ENCODE data around the gene ACOT4.
"Not testable (repeated sequence)": the region's sequence is repeated elsewhere in the genome, so short reads cannot be mapped to it uniquely, and the experiment has no call there.

The ACOT4 gene

GRCh38 chr14:73636355-73636754 is 44.7 kb downstream of the ACOT4 start:
- not testable (repeated sequence) for H3K9me3 Mint-ChIP-seq (ENCODE audit: low read depth); H3K27me3 Mint-ChIP-seq; H3K27ac Mint-ChIP-seq; H3K4me3 Mint-ChIP-seq; H3K36me3 Mint-ChIP-seq
- H3K4me1 Mint-ChIP-seq (ENCODE audit: low read depth) = peaks cover 11% of the 10 kb centered on the region

DNA sequence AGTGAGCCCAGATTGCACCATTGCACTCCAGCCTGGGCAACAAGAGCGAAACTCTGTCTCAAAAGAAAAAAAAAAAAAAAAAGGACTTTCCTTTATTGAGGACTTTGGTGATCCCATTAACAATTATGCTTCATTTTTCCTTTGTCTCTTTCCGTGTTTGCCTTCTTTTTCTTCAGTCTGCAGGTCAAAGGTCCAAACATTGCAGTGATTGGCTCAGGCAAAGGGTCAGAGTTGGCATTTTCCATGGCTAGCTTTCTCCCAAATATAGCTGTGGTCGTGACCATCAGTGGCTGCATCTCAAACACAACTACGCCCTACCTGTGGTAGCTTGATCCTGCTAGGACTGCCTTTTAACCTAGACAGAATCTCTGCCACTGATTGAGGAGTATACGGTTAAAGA is 46.2 kb downstream of the ACOT4 start:
- Mint-ChIP-seq H3K9me3 (ENCODE audit: low read depth) (no peaks in the 10 kb centered on the region), H3K27ac (no peak overlapping the region), H3K4me3 (no peak overlapping the region), H3K27me3 (peaks cover 3% of the 10 kb centered on the region), H3K4me1 (ENCODE audit: low read depth) (peaks cover 11% of the 10 kb centered on the region), H3K36me3 (no peaks in the 10 kb centered on the region)

GRCh38 chr14:73640796-73641365 is 49.2 kb downstream of the ACOT4 start:
- Mint-ChIP-seq H3K4me1 (ENCODE audit: low read depth) (peaks cover 21% of the 10 kb centered on the region), H3K36me3 (no peaks in the 10 kb centered on the region), H3K4me3 (no peak overlapping the region), H3K9me3 (ENCODE audit: low read depth) (no peaks in the 10 kb centered on the region), H3K27me3 (no peaks in the 10 kb centered on the region), H3K27ac (no peak overlapping the region)

DNA sequence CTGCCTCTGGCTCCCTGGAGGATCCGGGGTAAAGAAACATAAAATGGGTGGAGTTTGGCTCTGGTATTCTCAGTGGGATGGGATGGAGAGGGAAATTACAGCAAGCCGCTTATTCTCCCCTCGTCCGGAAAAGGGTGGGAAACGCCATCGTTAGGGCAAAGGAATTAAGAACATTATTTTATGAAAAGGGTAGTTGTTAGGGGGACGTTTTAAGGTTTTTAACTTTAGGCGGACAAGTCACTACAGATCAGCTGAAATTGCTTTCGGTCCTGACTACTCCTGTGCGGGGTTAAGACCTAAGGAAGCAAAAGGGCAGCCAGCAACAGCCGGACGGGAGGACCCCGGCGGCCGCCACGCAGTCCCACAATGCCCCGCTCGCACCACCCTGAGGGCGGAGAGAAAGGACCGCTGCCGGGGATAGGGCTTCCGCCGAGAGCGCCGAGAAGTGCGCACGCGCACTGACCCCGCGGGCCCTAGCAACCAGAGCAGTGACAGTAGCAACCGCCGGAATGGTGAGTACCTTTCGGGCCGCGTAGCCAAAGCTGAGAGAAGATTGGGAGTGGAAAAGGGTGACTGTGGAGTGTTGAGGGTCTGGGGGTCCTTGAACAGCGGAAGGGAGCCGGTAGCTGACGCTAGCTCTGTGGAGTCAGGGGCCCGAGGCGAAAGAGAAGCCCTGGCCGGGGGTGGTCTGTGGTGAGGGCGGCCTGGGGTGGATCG is 53.0 kb downstream of the ACOT4 start, which contains the start of gene DNAL1:
Gene DNAL1, plus strand, starts transcription at position 456 of the 717 bp plus-strand sequence. Its CDS starts 54 bp downstream, at position 510.
- H3K4me3 Mint-ChIP-seq = peak within 1 kb of the TSS; percentile 99
- no peaks in the 10 kb centered on the region for H3K27me3 Mint-ChIP-seq
- H3K36me3 Mint-ChIP-seq = no peaks in the 10 kb centered on the region
- peak within 1 kb of the TSS; percentile 91 for H3K27ac Mint-ChIP-seq
- no peaks in the 10 kb centered on the region for H3K9me3 Mint-ChIP-seq (ENCODE audit: low read depth)
- peaks cover 18% of the 10 kb centered on the region for H3K4me1 Mint-ChIP-seq (ENCODE audit: low read depth)

- Mint-ChIP-seq H3K4me3 (peak overlapping the region; percentile 99), H3K27ac (peak overlapping the region; percentile 91), H3K9me3 (ENCODE audit: low read depth) (no peaks in the 10 kb centered on the region), H3K27me3 (no peaks in the 10 kb centered on the region), H3K4me1 (ENCODE audit: low read depth) (peaks cover 18% of the 10 kb centered on the region), H3K36me3 (no peaks in the 10 kb centered on the region)
Observed at GRCh38 chr14:73645248-73645610, 53.6 kb downstream of the ACOT4 start.
